ENCODE measurements around the gene JARID2. TPM values are rescaled to one million over a fixed set of nuclear protein-coding genes. Genes with fewer than 3 reads are reported as not detected.

The JARID2 gene
- total and polyA plus RNA-seq, 4 donors: 1.4 to 12.3 (median 3.4) TPM

DNA sequence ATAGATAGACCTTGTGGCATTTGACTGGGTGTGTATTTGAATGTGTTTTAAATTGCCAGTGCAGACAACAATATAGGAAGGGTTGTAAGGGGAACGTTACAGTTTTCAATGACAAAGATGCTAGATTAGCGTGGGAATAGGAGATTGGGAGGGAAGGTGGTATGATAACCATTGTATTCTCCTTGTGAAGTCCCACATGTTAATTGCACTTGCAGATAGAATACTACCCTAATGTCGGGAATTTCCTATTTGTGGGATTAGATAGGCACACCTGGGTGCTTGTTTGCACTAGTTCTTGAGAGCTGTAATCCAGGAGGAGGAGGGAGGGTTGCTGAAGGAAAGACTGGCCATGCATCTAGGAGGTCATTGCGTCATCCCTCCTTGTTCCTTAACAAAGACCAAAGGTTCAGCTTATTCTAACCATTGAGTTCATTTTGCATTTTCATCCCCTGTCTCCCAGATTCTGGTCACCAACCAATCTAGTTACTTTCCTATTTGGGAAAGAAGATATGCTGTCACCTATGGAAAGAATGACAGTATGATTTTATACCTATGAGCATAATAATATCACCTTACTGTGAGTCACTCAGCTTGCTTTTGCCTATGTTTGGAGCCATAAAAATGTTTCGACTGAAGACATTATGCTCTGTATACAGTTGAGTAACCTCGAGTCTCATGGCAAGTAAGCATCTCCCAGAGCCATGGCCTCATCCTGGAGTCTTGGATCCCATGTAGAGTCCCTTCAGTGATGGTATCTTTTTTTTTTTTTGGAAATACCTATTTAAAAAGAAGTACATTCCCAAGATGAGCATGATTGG, 215.5 kb downstream of the JARID2 start:
- H3K27ac ChIP-seq (ENCODE audit: low read depth in 1 of 2, low read length in 2 of 2): no peak overlapping the region
- WGBS: 91% methylated on average over 6 of the region's 6 CpGs
- H3K36me3 ChIP-seq (ENCODE audit: control insufficient read depth in 4 of 4, insufficient read depth in 3 of 4, low read depth in 1 of 4, low read length in 3 of 4): no peaks in the 10 kb centered on the region
- DNase-seq (ENCODE audit: low spot score): no peak
- H3K4me3 ChIP-seq (ENCODE audit: low read depth in 1 of 3, low read length in 3 of 3): no peak overlapping the region
- no peak overlapping the region for H3K9ac ChIP-seq (ENCODE audit: low read depth in 1 of 2, low read length in 2 of 2)
- no peaks in the 10 kb centered on the region for H3K27me3 ChIP-seq (ENCODE audit: control insufficient read depth in 4 of 4, insufficient read depth in 4 of 4, low read length in 3 of 4)
- H3K9me3 ChIP-seq (ENCODE audit: control insufficient read depth in 4 of 4, low read length in 3 of 4): no peaks in the 10 kb centered on the region
- TF ChIP-seq RXRA (IDR thresholded peaks at IDR 0.05): no peak
- no peak for TF ChIP-seq NR2F2 (IDR thresholded peaks at IDR 0.05)
- no peak for TF ChIP-seq RAD21 (IDR thresholded peaks at IDR 0.05)
- TF ChIP-seq, protein P1, sequence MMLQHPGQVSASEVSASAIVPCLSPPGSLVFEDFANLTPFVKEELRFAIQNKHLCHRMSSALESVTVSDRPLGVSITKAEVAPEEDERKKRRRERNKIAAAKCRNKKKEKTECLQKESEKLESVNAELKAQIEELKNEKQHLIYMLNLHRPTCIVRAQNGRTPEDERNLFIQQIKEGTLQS (IDR thresholded peaks at IDR 0.05): no peak
- TF ChIP-seq, protein P2, sequence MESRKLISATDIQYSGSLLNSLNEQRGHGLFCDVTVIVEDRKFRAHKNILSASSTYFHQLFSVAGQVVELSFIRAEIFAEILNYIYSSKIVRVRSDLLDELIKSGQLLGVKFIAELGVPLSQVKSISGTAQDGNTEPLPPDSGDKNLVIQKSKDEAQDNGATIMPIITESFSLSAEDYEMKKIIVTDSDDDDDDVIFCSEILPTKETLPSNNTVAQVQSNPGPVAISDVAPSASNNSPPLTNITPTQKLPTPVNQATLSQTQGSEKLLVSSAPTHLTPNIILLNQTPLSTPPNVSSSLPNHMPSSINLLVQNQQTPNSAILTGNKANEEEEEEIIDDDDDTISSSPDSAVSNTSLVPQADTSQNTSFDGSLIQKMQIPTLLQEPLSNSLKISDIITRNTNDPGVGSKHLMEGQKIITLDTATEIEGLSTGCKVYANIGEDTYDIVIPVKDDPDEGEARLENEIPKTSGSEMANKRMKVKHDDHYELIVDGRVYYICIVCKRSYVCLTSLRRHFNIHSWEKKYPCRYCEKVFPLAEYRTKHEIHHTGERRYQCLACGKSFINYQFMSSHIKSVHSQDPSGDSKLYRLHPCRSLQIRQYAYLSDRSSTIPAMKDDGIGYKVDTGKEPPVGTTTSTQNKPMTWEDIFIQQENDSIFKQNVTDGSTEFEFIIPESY (IDR thresholded peaks at IDR 0.05): no peak
- no peak for TF ChIP-seq HNF4G (IDR thresholded peaks at IDR 0.05)
- TF ChIP-seq, protein P3, sequence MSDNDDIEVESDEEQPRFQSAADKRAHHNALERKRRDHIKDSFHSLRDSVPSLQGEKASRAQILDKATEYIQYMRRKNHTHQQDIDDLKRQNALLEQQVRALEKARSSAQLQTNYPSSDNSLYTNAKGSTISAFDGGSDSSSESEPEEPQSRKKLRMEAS (IDR thresholded peaks at IDR 0.05): no peak
- no peak for TF ChIP-seq SP1 (IDR thresholded peaks at IDR 0.05)
- TF ChIP-seq TAF1 (conservative IDR thresholded peaks at IDR 0.05): no peak
- TF ChIP-seq FOXA2 (IDR thresholded peaks at IDR 0.05): no peak
- TF ChIP-seq, protein P4, sequence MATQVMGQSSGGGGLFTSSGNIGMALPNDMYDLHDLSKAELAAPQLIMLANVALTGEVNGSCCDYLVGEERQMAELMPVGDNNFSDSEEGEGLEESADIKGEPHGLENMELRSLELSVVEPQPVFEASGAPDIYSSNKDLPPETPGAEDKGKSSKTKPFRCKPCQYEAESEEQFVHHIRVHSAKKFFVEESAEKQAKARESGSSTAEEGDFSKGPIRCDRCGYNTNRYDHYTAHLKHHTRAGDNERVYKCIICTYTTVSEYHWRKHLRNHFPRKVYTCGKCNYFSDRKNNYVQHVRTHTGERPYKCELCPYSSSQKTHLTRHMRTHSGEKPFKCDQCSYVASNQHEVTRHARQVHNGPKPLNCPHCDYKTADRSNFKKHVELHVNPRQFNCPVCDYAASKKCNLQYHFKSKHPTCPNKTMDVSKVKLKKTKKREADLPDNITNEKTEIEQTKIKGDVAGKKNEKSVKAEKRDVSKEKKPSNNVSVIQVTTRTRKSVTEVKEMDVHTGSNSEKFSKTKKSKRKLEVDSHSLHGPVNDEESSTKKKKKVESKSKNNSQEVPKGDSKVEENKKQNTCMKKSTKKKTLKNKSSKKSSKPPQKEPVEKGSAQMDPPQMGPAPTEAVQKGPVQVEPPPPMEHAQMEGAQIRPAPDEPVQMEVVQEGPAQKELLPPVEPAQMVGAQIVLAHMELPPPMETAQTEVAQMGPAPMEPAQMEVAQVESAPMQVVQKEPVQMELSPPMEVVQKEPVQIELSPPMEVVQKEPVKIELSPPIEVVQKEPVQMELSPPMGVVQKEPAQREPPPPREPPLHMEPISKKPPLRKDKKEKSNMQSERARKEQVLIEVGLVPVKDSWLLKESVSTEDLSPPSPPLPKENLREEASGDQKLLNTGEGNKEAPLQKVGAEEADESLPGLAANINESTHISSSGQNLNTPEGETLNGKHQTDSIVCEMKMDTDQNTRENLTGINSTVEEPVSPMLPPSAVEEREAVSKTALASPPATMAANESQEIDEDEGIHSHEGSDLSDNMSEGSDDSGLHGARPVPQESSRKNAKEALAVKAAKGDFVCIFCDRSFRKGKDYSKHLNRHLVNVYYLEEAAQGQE (IDR thresholded peaks at IDR 0.05): no peak
- no peak for TF ChIP-seq YY1 (IDR thresholded peaks at IDR 0.05)
- TF ChIP-seq EGR1 (IDR thresholded peaks at IDR 0.05; ENCODE audit: low read depth in 2 of 2): no peak
- TF ChIP-seq GABPA (IDR thresholded peaks at IDR 0.05 in 1 of 2, conservative IDR thresholded peaks at IDR 0.05 in 1 of 2): no peak
- TF ChIP-seq HNF4A (conservative IDR thresholded peaks at IDR 0.05): no peak
- TF ChIP-seq FOXA1 (IDR thresholded peaks at IDR 0.05): no peak
- TF ChIP-seq, protein P5, sequence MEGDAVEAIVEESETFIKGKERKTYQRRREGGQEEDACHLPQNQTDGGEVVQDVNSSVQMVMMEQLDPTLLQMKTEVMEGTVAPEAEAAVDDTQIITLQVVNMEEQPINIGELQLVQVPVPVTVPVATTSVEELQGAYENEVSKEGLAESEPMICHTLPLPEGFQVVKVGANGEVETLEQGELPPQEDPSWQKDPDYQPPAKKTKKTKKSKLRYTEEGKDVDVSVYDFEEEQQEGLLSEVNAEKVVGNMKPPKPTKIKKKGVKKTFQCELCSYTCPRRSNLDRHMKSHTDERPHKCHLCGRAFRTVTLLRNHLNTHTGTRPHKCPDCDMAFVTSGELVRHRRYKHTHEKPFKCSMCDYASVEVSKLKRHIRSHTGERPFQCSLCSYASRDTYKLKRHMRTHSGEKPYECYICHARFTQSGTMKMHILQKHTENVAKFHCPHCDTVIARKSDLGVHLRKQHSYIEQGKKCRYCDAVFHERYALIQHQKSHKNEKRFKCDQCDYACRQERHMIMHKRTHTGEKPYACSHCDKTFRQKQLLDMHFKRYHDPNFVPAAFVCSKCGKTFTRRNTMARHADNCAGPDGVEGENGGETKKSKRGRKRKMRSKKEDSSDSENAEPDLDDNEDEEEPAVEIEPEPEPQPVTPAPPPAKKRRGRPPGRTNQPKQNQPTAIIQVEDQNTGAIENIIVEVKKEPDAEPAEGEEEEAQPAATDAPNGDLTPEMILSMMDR (IDR thresholded peaks at IDR 0.05; ENCODE audit: low read depth, low read length, missing input control): no peak
- peaks cover 0 to 13% (median 6%) of the 10 kb centered on the region in 4 donors for H3K4me1 ChIP-seq (ENCODE audit: control insufficient read depth in 4 of 4, insufficient read depth in 4 of 4, low read length in 3 of 4)

Measured in liver (tissue), 9 donors.